Heart left ventricle (tissue), 16 donors: Measurements from ENCODE around the gene CMBL. TPM values are rescaled to one million over a fixed set of nuclear protein-coding genes. Genes with fewer than 3 reads are reported as not detected.

Experiments
- ATAC-seq, 4 donors: fragments of 200-7000 bp; cut with Tn5 transposase; one replicate each; pipeline ENCODE4 v1.9.1; 2020 to 2022; ENCODE audit warnings: moderate library complexity in 4 of 4, mild to moderate bottlenecking in 3 of 4, moderate number of reproducible peaks in 1 of 4
- DNase-seq, 5 donors: peaks; one replicate each; pipeline ENCODE4 v3.0.0-alpha.2; 2020
- H3K27ac ChIP-seq, 12 donors: fragments of 200-600 bp; sonication (generic) in 4 of 12; one replicate each; pipeline versions ENCODE4 v1.5.0 to v1.8.0; 2016 to 2022; ENCODE audit warnings: mild to moderate bottlenecking in 2 of 12
- H3K27me3 ChIP-seq, 9 donors: fragments of 200-600 bp; sonication (generic) in 2 of 9; one replicate each; pipeline versions ENCODE4 v1.5.1 to v1.8.0; 2016 to 2022; ENCODE audit warnings: mild to moderate bottlenecking in 3 of 9
- H3K36me3 ChIP-seq, 9 donors: fragments of 200-600 bp; sonication (generic) in 2 of 9; one replicate each; pipeline versions ENCODE4 v1.5.0 to v1.8.0; 2018 to 2022; ENCODE audit warnings: mild to moderate bottlenecking in 2 of 9
- H3K4me1 ChIP-seq, 12 donors: fragments of 200-600 bp; sonication (generic) in 4 of 12; one replicate each; pipeline versions ENCODE4 v1.5.0 to v1.8.0; 2016 to 2022; ENCODE audit warnings: mild to moderate bottlenecking in 3 of 12
- H3K4me3 ChIP-seq, 12 donors: fragments of 200-600 bp; sonication (generic) in 4 of 12; one replicate each; pipeline versions ENCODE4 v1.5.0 to v1.8.0; 2017 to 2022; ENCODE audit warnings: mild to moderate bottlenecking in 9 of 12, moderate library complexity in 4 of 12
- H3K9me3 ChIP-seq, 12 donors: fragments of 200-600 bp; sonication (generic) in 4 of 12; one replicate each; pipeline versions ENCODE4 v1.5.0 to v1.8.0; 2016 to 2022; ENCODE audit warnings: mild to moderate bottlenecking in 1 of 12
- POLR2A ChIP-seq, 2 donors: fragments of 450-650 bp; IDR thresholded peaks; one replicate each; pipeline ENCODE4 v1.6.1; 2017; ENCODE audit warnings: antibody characterized with exemption in 2 of 2, mild to moderate bottlenecking in 2 of 2, moderate library complexity in 2 of 2
- WGBS, 4 donors: extraction: QIAGEN DNeasy Blood & Tissue Kit in 2 of 4; methylation state at CpG; one replicate each; pipeline versions ENCODE4 v1.1.5 to v1.1.7; 2013 to 2018; 5-methylcytosine and 5-hydroxymethylcytosine counted together
- intact Hi-C, 10 donors: fragments of 100-400 bp; cut with DNase I; formaldehyde crosslinking; loops; one replicate each; pipeline versions ENCODE4 v1.11.1 to v1.14.2; 2022
- polyA plus RNA-seq, 2 donors: library from polyadenylated mRNA; stranded (reverse); fragments of 200-250 nt; gene quantifications; one replicate each; pipeline ENCODE4 v1.2.3, GENCODE V29; 2013
- total RNA-seq, 9 donors: library from RNA; depleted of rRNA in 2 of 9; stranded (reverse); fragments of >200 nt in 2 of 9; fragmentation: NEBNext Ultra II Directional in 3 of 9; extraction: Animal tissue kit (Norgen Biotek cat#: 25700) in 3 of 9; gene quantifications; one replicate each; pipeline versions ENCODE4 v1.1.0 to v1.2.4, GENCODE V29; 2016 to 2023
- TF ChIP-seq, protein P1 (sequence below), 12 donors: fragments of 200-600 bp; sonication (generic) in 4 of 12; IDR thresholded peaks; one replicate each; pipeline versions ENCODE4 v1.5.0 to v1.8.0; 2018 to 2022; ENCODE audit warnings: antibody characterized with exemption in 12 of 12, mild to moderate bottlenecking in 5 of 12
- donor health status: ischemic (EF 13 %, LVEDD 7.1; RV severe dilation, severe dysfunction).
- donor health status: healthy with polysubstance abuse.
- donor health status: DM: no; HTN: yes; CAD: no.
- donor health status: DM: no; HTN: no; CAD: no.
- donor health status: ischemic (EF 25% LVEDD 6.9; RV normal size, moderate dysfunction).
- donor health status: ischemic (EF 25% LVEDD 5.7; RV mildly dilated, moderate dysfunction).
- donor health status: healthy.
- donor health status: DM: yes; HTN: yes; CAD: no.
- donor health status: ischemic (EF 35%, LVEDD 5.7; RV mildly dilated, moderate dysfunction).
- donor health status: nonischemic (EF 11% LVEDD 7.7; RV severe dilation, severe dysfunction).
- donor health status: DM: yes; HTN: yes; CAD: no.
- donor health status: PGD.
- donor health status: ischemic (EF 29% LVEDD 5.4; RV normal size, mild dysfunction).
- donor health status: nonischemic (EF 23%, LVEDD 6.1; RV moderate dilation, normal function).

The CMBL gene
- total and polyA plus RNA-seq, 11 donors = 12.4 to 53.5 (median 29.0) TPM

DNA sequence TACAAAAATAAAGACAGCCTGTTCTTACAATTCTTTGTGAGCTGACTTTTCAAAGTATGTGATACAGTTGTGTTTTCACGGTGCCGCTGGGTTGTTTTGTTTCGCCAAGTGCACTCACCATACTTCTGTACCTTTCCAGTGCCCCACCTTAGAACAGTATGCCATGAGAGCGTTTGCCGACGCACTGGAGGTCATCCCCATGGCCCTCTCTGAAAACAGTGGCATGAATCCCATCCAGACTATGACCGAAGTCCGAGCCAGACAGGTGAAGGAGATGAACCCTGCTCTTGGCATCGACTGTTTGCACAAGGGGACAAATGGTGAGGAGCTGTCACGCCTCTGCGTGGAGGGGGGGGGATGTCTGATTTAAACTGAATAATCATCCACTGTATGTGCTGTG lies 44.7 kb downstream of the CMBL start:
- Histone ChIP-seq H3K27ac (no peak overlapping the region), H3K4me3 (no peak overlapping the region), H3K36me3 (peaks cover 7 to 84% (median 79%) of the 10 kb centered on the region in 9 donors), H3K9me3 (no peaks in the 10 kb centered on the region), H3K4me1 (peaks cover 0 to 6% (median 0%) of the 10 kb centered on the region in 12 donors), H3K27me3 (no peaks in the 10 kb centered on the region)
- DNase-seq (no peak), ATAC-seq (no peak)
- intact Hi-C loops = no loop called here
- TF ChIP-seq, protein P1, sequence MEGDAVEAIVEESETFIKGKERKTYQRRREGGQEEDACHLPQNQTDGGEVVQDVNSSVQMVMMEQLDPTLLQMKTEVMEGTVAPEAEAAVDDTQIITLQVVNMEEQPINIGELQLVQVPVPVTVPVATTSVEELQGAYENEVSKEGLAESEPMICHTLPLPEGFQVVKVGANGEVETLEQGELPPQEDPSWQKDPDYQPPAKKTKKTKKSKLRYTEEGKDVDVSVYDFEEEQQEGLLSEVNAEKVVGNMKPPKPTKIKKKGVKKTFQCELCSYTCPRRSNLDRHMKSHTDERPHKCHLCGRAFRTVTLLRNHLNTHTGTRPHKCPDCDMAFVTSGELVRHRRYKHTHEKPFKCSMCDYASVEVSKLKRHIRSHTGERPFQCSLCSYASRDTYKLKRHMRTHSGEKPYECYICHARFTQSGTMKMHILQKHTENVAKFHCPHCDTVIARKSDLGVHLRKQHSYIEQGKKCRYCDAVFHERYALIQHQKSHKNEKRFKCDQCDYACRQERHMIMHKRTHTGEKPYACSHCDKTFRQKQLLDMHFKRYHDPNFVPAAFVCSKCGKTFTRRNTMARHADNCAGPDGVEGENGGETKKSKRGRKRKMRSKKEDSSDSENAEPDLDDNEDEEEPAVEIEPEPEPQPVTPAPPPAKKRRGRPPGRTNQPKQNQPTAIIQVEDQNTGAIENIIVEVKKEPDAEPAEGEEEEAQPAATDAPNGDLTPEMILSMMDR (IDR thresholded peaks at IDR 0.05) = no peak
- TF ChIP-seq POLR2A (IDR thresholded peaks at IDR 0.05) = no peak
- 91 to 96% (median 95%) methylated on average over 11 of the region's 11 CpGs for WGBS, 4 donors

DNA sequence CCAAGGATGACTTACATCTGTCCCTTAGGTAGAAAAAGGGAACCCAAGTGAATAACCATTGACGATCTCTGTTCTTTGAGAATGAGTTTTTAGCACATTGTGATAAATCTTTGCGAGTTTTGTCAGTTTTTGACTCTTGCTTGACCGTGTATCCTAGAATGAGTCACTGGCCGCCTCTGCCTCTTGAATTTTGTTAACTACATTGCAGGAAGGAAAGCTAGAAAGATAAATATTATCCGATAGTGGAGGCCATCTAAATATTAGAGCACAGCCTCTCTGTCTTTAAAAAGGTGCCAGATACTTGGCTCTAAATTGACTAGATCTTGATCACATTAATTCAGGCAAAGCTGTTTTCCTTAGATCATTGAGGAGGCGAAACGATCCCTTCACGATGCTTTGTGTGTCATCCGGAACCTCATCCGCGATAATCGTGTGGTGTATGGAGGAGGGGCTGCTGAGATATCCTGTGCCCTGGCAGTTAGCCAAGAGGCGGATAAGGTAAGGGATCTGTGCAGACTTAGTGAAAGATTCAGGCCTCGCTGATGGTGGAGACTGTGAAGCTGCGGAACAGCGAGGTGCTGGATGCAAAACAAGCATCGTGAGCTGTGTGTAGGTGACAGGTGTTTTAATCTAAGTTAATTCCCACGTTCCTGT lies 45.5 kb downstream of the CMBL start:
- Histone ChIP-seq H3K4me1 (peaks cover 0 to 6% (median 0%) of the 10 kb centered on the region in 12 donors), H3K27me3 (no peaks in the 10 kb centered on the region), H3K27ac (no peak overlapping the region), H3K4me3 (no peak overlapping the region), H3K36me3 (peaks cover 9 to 91% (median 86%) of the 10 kb centered on the region in 9 donors), H3K9me3 (no peaks in the 10 kb centered on the region)
- TF ChIP-seq, protein P1 (IDR thresholded peaks at IDR 0.05) = no peak
- TF ChIP-seq POLR2A (IDR thresholded peaks at IDR 0.05) = no peak
- peak in 1 of 4 donors; percentile 36 for ATAC-seq
- 51 to 60% (median 55%) methylated on average over 18 of the region's 18 CpGs for whole genome bisulfite sequencing, 4 donors
- intact Hi-C loops = no loop called here
- DNase-seq = no peak

DNA sequence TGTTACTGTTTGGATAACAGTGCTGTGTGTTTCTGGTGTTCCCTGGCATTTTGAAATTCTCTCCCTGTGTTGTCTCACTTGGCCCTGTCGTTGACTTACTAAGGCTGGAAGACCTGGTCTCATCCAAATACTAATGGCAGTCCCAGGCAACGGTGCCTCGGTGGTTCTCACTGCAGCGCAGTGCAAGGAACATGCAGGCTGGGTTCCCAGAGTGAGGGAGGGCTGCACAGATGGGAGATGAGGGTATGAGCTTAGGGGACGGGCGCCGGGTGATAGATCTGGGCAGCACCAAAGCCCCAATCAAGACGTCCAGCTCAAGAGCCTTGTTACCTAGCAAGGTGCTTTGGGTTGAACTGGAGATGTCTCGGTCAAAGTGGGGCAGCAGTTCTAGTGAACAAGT lies 46.6 kb downstream of the CMBL start:
- no peak for DNase-seq
- H3K4me3 ChIP-seq = no peak overlapping the region
- 82 to 85% (median 83%) methylated on average over 8 to 9 of the region's 9 CpGs for WGBS, 4 donors
- H3K27me3 ChIP-seq = no peaks in the 10 kb centered on the region
- intact Hi-C loops = no loop called here
- ATAC-seq = peak in 1 of 4 donors; percentile 12
- H3K36me3 ChIP-seq = peaks cover 9 to 100% (median 98%) of the 10 kb centered on the region in 9 donors
- H3K9me3 ChIP-seq = no peaks in the 10 kb centered on the region
- peaks cover 0 to 1% (median 0%) of the 10 kb centered on the region in 12 donors for H3K4me1 ChIP-seq
- TF ChIP-seq, protein P1 (IDR thresholded peaks at IDR 0.05) = no peak
- no peak for TF ChIP-seq POLR2A (IDR thresholded peaks at IDR 0.05)
- no peak overlapping the region for H3K27ac ChIP-seq

DNA sequence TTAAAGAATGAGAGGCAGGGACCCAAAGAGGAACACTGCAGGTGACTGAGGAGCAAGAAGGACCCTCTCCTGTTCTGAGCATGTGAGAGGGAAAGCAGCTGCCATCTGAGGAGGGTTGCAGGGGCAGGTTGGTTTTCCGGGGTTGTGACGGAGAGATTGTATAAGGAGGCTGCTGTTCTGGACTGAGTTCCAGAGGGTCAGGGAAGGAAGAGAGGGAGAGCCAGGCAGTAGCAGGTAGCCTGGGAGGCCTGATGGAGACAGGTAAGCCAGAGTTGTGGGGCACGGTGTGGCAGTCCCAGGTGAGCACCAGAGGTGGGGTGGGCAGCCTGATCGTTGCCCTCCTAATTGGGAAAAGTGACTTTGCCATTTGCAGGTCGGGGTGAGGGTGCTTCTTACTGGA lies 47.8 kb downstream of the CMBL start:
- H3K27me3 ChIP-seq = no peaks in the 10 kb centered on the region
- WGBS, 4 donors = 91 to 99% (median 96%) methylated on average over 5 of the region's 5 CpGs
- no peaks in the 10 kb centered on the region for H3K4me1 ChIP-seq
- H3K4me3 ChIP-seq = no peak overlapping the region
- TF ChIP-seq POLR2A (IDR thresholded peaks at IDR 0.05) = no peak
- TF ChIP-seq, protein P1 (IDR thresholded peaks at IDR 0.05) = no peak
- no peak overlapping the region for H3K27ac ChIP-seq
- DNase-seq (no peak), ATAC-seq (no peak)
- intact Hi-C loops = no loop called here
- H3K36me3 ChIP-seq = peaks cover 9 to 100% (median 100%) of the 10 kb centered on the region in 9 donors
- H3K9me3 ChIP-seq = no peaks in the 10 kb centered on the region
